Liver (tissue), 3 donors: ENCODE data around the gene PGM5.
"Not testable (repeated sequence)": the region's sequence is repeated elsewhere in the genome, so short reads cannot be mapped to it uniquely, and the experiment has no call there.

Experiments used
- ATF3 ChIP-seq: IDR thresholded peaks from 2 replicates; pipeline ENCODE4 v1.6.1; 2016; ENCODE audit warnings: antibody characterized with exemption
- CTCF ChIP-seq: fragments of 150-350 bp; IDR thresholded peaks from 2 replicates; pipeline ENCODE4 v1.5.1; 2017; ENCODE audit warnings: improper control_type of control experiment, low read depth, low read length; ENCODE audit not compliant: missing input control
- GABPA ChIP-seq, 2 donors: IDR thresholded peaks in 1 of 2; conservative IDR thresholded peaks in 1 of 2; 2 replicates each; pipeline ENCODE4 v1.6.1; 2016; ENCODE audit warnings: antibody characterized with exemption in 2 of 2, mild to moderate bottlenecking in 1 of 2, moderate library complexity in 1 of 2
- HNF4G ChIP-seq: IDR thresholded peaks from 2 replicates; pipeline ENCODE4 v1.6.1; 2016; ENCODE audit warnings: antibody characterized with exemption
- JUND ChIP-seq, 2 donors: IDR thresholded peaks; 2 replicates each; pipeline ENCODE4 v1.6.1; 2016; ENCODE audit warnings: antibody characterized with exemption in 2 of 2
- RAD21 ChIP-seq, 2 donors: IDR thresholded peaks; 2 replicates each; pipeline ENCODE4 v1.6.1; 2016; ENCODE audit warnings: antibody characterized with exemption in 2 of 2, mild to moderate bottlenecking in 2 of 2
- RXRA ChIP-seq, 2 donors: IDR thresholded peaks; 2 replicates each; pipeline ENCODE4 v1.6.1; 2017 to 2018; ENCODE audit warnings: antibody characterized with exemption in 2 of 2, mild to moderate bottlenecking in 1 of 2
- SP1 ChIP-seq: IDR thresholded peaks from 2 replicates; pipeline ENCODE4 v1.6.1; 2018; ENCODE audit warnings: antibody characterized with exemption, mild to moderate bottlenecking
- TAF1 ChIP-seq: conservative IDR thresholded peaks from 2 replicates; pipeline ENCODE4 v1.6.1; 2016; ENCODE audit warnings: antibody characterized with exemption, mild to moderate bottlenecking
- YY1 ChIP-seq: IDR thresholded peaks from 2 replicates; pipeline ENCODE4 v1.6.1; 2016; ENCODE audit warnings: antibody characterized with exemption, mild to moderate bottlenecking
- TF ChIP-seq, protein P1 (sequence below): IDR thresholded peaks from 2 replicates; pipeline ENCODE4 v1.6.1; 2016; ENCODE audit warnings: antibody characterized with exemption
- TF ChIP-seq, protein P2 (sequence below): IDR thresholded peaks from 2 replicates; pipeline ENCODE4 v1.6.1; 2016; ENCODE audit warnings: antibody characterized with exemption, mild to moderate bottlenecking
- donor health status: healthy.
- donor health status: healthy.

DNA sequence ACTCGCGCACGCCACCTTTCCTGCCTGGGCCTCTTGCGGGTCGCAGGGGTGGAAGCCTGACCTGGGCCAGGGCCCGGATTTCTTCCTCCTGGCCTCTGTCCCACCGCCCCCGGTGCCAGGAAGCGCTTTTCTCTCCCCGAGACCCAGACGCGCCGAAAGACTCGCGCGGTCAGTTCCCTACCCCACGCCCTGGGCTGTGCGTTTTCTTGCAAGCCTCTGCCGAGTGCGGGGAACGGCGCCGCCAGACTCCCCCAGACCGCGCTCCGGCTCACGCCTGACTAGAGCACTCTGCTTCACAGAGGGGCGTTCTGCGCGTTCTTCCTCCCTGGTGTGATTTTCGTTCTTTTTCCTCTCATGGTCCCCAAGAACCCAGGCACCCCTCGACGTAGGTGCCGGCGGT, 49.3 kb upstream of the PGM5 start:
- not testable (repeated sequence) for TF ChIP-seq CTCF; YY1; RAD21 (IDR thresholded peaks at IDR 0.05); ATF3; GABPA (IDR thresholded peaks at IDR 0.05 in 1 of 2, conservative IDR thresholded peaks at IDR 0.05 in 1 of 2); SP1; JUND (IDR thresholded peaks at IDR 0.05); RXRA (IDR thresholded peaks at IDR 0.05); HNF4G; TAF1
- TF ChIP-seq, protein P1, sequence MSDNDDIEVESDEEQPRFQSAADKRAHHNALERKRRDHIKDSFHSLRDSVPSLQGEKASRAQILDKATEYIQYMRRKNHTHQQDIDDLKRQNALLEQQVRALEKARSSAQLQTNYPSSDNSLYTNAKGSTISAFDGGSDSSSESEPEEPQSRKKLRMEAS, result not testable (repeated sequence)
- TF ChIP-seq, protein P2, sequence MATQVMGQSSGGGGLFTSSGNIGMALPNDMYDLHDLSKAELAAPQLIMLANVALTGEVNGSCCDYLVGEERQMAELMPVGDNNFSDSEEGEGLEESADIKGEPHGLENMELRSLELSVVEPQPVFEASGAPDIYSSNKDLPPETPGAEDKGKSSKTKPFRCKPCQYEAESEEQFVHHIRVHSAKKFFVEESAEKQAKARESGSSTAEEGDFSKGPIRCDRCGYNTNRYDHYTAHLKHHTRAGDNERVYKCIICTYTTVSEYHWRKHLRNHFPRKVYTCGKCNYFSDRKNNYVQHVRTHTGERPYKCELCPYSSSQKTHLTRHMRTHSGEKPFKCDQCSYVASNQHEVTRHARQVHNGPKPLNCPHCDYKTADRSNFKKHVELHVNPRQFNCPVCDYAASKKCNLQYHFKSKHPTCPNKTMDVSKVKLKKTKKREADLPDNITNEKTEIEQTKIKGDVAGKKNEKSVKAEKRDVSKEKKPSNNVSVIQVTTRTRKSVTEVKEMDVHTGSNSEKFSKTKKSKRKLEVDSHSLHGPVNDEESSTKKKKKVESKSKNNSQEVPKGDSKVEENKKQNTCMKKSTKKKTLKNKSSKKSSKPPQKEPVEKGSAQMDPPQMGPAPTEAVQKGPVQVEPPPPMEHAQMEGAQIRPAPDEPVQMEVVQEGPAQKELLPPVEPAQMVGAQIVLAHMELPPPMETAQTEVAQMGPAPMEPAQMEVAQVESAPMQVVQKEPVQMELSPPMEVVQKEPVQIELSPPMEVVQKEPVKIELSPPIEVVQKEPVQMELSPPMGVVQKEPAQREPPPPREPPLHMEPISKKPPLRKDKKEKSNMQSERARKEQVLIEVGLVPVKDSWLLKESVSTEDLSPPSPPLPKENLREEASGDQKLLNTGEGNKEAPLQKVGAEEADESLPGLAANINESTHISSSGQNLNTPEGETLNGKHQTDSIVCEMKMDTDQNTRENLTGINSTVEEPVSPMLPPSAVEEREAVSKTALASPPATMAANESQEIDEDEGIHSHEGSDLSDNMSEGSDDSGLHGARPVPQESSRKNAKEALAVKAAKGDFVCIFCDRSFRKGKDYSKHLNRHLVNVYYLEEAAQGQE, result not testable (repeated sequence)
